Sigmoid colon (tissue), 7 donors: ENCODE results near the gene RIN1. TPM values are rescaled to one million over a fixed set of nuclear protein-coding genes. Genes with fewer than 3 reads are reported as not detected.

Experiments used
- DNase-seq: peaks from one replicate; pipeline ENCODE4 v3.0.0-alpha.2; 2019
- H3K27ac ChIP-seq, 4 donors: fragments of 200-600 bp; sonication (generic); one replicate each; pipeline ENCODE4 v1.5.1; 2016 to 2019; ENCODE audit warnings: mild to moderate bottlenecking in 1 of 4
- H3K27me3 ChIP-seq, 3 donors: fragments of 200-600 bp; sonication (generic); one replicate each; pipeline ENCODE4 v1.5.1; 2019; ENCODE audit warnings: mild to moderate bottlenecking in 1 of 3
- H3K36me3 ChIP-seq, 4 donors: fragments of 200-600 bp; sonication (generic); one replicate each; pipeline ENCODE4 v1.5.1; 2016 to 2019
- H3K4me1 ChIP-seq, 4 donors: fragments of 200-600 bp; sonication (generic); one replicate each; pipeline ENCODE4 v1.5.1; 2017 to 2019
- H3K4me3 ChIP-seq, 4 donors: fragments of 200-600 bp; sonication (generic); one replicate each; pipeline ENCODE4 v1.5.1; 2017 to 2019; ENCODE audit warnings: mild to moderate bottlenecking in 2 of 4, moderate library complexity in 1 of 4
- H3K9me3 ChIP-seq, 4 donors: fragments of 200-600 bp in 3 of 4; sonication (generic) in 3 of 4; one replicate each; pipeline versions ENCODE4 v1.5.1 to v1.6.1; 2013 to 2019
- CTCF ChIP-seq, 4 experiments: fragments of 450-650 bp in 3 of 4; fragments of 200-600 bp in 1 of 4; IDR thresholded peaks; one replicate each; pipeline ENCODE4 v1.5.1; 2016 to 2019; ENCODE audit warnings: antibody characterized with exemption in 4 of 4, mild to moderate bottlenecking in 3 of 4, moderate library complexity in 2 of 4
- EP300 ChIP-seq, 4 donors: sonication (generic); formaldehyde crosslinking; IDR thresholded peaks; one replicate each; pipeline ENCODE4 v1.6.1; 2017; ENCODE audit warnings: antibody characterized with exemption in 4 of 4
- POLR2A ChIP-seq, 2 donors: fragments of 450-650 bp; IDR thresholded peaks; one replicate each; pipeline ENCODE4 v1.6.1; 2016; ENCODE audit warnings: antibody characterized with exemption in 2 of 2, mild to moderate bottlenecking in 2 of 2, moderate library complexity in 2 of 2
- POLR2AphosphoS5 ChIP-seq, 4 donors: sonication (generic); formaldehyde crosslinking; IDR thresholded peaks; one replicate each; pipeline ENCODE4 v1.6.1; 2017; ENCODE audit warnings: antibody characterized with exemption in 4 of 4
- WGBS, 2 donors: extraction: QIAGEN DNeasy Blood & Tissue Kit; methylation state at CpG; one replicate each; pipeline ENCODE4 v1.1.7; 2013; 5-methylcytosine and 5-hydroxymethylcytosine counted together
- intact Hi-C: fragments of 100-400 bp; cut with DNase I; formaldehyde crosslinking; loops from one replicate; pipeline ENCODE4 v1.15.1; 2023
- polyA plus RNA-seq, 3 donors: library from polyadenylated mRNA; stranded (reverse); fragments of 200-250 nt; gene quantifications; one replicate each; pipeline ENCODE4 v1.2.3, GENCODE V29; 2013
- total RNA-seq, 4 donors: library from RNA; depleted of rRNA; stranded (reverse); fragments of >200 nt; gene quantifications; one replicate each; pipeline ENCODE4 v1.1.0, GENCODE V29; 2016
- donor health status: healthy with polysubstance abuse.
- donor health status: Bipolar disorder and iron deficiency.
- donor health status: healthy.

Gene RIN1
- total and polyA plus RNA-seq, 7 donors, result 0.68 to 10.2 (median 2.9) TPM

GRCh38 chr11:66338276-66339161 lies 2.3 kb upstream of the RIN1 start:
- DNase-seq, result peak; percentile 57
- Histone ChIP-seq H3K27me3 (no peaks in the 10 kb centered on the region), H3K36me3 (peaks cover 10 to 63% (median 33%) of the 10 kb centered on the region in 4 donors), H3K4me3 (no peak overlapping the region), H3K27ac (no peak overlapping the region), H3K9me3 (no peaks in the 10 kb centered on the region), H3K4me1 (peaks cover 0 to 33% (median 31%) of the 10 kb centered on the region in 4 donors)
- WGBS, 2 donors, result 84 to 87% methylated on average over 17 of the region's 17 CpGs
- TF ChIP-seq POLR2AphosphoS5 (IDR thresholded peaks at IDR 0.05) (no peak), POLR2A (IDR thresholded peaks at IDR 0.05) (no peak), EP300 (IDR thresholded peaks at IDR 0.05) (no peak), CTCF (IDR thresholded peaks at IDR 0.05) (no peak)
- intact Hi-C loops, result no loop called here

DNA sequence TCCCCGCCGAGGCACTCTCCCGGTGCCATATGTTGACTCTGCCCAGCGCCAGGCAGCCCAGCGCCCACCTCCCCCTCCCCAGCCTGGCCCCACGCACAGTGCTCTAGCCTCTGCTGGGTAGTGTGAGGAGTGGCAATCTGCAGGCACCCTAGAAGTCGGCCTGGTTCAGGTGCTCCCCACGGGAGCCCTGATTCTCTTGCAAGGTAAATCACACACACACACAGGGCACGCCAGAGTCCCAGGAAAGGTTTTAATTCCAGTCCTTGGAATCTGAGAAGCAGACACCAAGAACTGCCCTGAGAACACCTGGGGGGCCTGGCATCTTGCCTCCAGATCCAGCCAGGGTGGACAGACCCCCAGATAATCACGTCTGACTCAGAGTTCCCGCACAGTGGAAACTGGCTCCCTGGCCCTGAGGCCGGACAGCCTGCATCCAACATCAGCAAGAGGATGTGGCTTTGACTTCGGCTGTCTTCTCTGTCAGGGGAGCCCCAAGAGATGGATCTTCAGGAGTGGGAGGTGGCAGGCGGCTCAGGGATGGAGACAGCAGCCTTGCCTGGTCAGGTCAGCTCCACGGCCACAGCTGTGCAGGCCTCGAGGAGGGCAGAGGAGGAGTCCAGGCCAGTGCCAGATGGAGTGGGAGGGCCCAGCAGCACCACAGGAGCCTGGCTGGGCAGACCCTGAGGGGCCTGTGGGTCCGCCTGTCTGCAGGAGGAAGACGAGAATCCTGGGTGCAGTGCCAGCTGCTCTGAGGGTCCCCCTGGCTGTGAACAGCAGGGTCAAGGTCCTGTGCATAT lies 1.1 kb upstream of the RIN1 start:
- DNase-seq, result peak; percentile 64

DNA sequence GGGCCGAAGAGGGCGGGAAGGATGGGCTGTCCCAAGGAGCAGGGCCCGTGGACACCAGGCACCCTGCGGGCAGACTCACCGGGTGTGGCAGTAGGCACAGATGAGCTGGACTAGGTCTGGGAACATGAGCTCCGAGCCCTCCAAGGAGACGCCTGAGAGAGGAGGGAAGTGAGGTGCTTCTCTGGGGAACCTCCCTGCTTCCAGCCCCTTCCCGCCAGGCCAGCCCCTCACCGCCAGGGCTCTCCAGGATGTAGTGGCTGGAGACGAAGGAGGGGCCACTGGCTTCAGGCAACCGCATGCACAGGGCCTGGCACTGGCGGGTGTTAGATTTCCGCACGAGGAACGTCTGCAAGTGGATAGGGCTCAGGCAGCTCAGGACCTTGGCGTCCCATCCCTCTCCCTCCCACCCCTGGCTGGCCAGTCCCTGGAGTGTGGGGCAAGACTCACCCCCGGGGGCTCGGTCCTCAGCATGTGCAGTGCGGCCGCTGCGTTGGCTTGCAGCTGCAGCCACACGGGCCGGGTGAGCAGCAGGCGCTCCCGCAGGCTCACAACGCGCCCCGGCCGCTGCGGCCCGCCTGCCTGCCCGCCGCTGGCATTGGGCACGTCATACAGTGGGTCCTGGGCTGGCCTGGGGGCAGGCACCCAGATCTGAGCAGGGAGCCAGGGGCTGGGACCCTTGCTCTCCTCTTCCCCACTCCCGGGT lies 552 bp downstream of the RIN1 start:
- Histone ChIP-seq H3K27me3 (no peaks in the 10 kb centered on the region), H3K4me3 (peak overlapping the region; percentile 29 to 64 (median 56)), H3K36me3 (peaks cover 3 to 52% (median 20%) of the 10 kb centered on the region in 4 donors), H3K4me1 (peaks cover 0 to 29% (median 25%) of the 10 kb centered on the region in 4 donors), H3K27ac (peak overlapping the region; percentile 57 to 72 (median 68)), H3K9me3 (no peaks in the 10 kb centered on the region)
- TF ChIP-seq EP300 (IDR thresholded peaks at IDR 0.05) (no peak), POLR2A (IDR thresholded peaks at IDR 0.05) (no peak), CTCF (IDR thresholded peaks at IDR 0.05) (no peak), POLR2AphosphoS5 (IDR thresholded peaks at IDR 0.05) (no peak)
- 7 to 13% methylated on average over 35 of the region's 35 CpGs for WGBS, 2 donors
- intact Hi-C loops, result no loop called here
- DNase-seq, result peak; percentile 71

More for the DNA sequence above, 1.1 kb upstream of the RIN1 start:
- no peaks in the 10 kb centered on the region for H3K27me3 ChIP-seq
- peaks cover 10 to 69% (median 33%) of the 10 kb centered on the region in 4 donors for H3K36me3 ChIP-seq
- WGBS, 2 donors, result 64 to 70% methylated on average over 18 of the region's 18 CpGs
- H3K4me1 ChIP-seq, result peaks cover 0 to 29% (median 25%) of the 10 kb centered on the region in 4 donors
- no peak overlapping the region for H3K4me3 ChIP-seq
- no peaks in the 10 kb centered on the region for H3K9me3 ChIP-seq
- no peak for TF ChIP-seq CTCF (IDR thresholded peaks at IDR 0.05)
- no peak for TF ChIP-seq EP300 (IDR thresholded peaks at IDR 0.05)
- TF ChIP-seq POLR2AphosphoS5 (IDR thresholded peaks at IDR 0.05), result no peak
- TF ChIP-seq POLR2A (IDR thresholded peaks at IDR 0.05), result no peak
- intact Hi-C loops, result no loop called here
- peak overlapping the region in 1 of 4 donors; percentile 66 for H3K27ac ChIP-seq

GRCh38 chr11:66334605-66335442 lies 1.4 kb downstream of the RIN1 start:
- DNase-seq, result peak; percentile 68
- H3K4me3 ChIP-seq, result peak overlapping the region in 2 of 4 donors; percentile 62 to 64
- intact Hi-C loops, result no loop called here
- H3K27ac ChIP-seq, result no peak overlapping the region
- H3K4me1 ChIP-seq, result peaks cover 0 to 29% (median 25%) of the 10 kb centered on the region in 4 donors
- no peak for TF ChIP-seq POLR2A (IDR thresholded peaks at IDR 0.05)
- no peak for TF ChIP-seq EP300 (IDR thresholded peaks at IDR 0.05)
- TF ChIP-seq POLR2AphosphoS5 (IDR thresholded peaks at IDR 0.05), result no peak
- TF ChIP-seq CTCF (IDR thresholded peaks at IDR 0.05), result no peak
- H3K27me3 ChIP-seq, result no peaks in the 10 kb centered on the region
- no peaks in the 10 kb centered on the region for H3K9me3 ChIP-seq
- 88 to 91% methylated on average over 42 of the region's 42 CpGs for WGBS, 2 donors
- H3K36me3 ChIP-seq, result peaks cover 0 to 44% (median 12%) of the 10 kb centered on the region in 4 donors
